ENCODE results near the gene ABI1.
"Not testable (repeated sequence)": the region's sequence is repeated elsewhere in the genome, so short reads cannot be mapped to it uniquely, and the experiment has no call there.

- not testable (repeated sequence) for TF ChIP-seq POLR2A, CTCF (IDR thresholded peaks at IDR 0.05)
Measured at GRCh38 chr10:26857553-26857952, 3.2 kb downstream of the ABI1 start.
